ENCODE results near the gene UTP11. TPM values are rescaled to one million over a fixed set of nuclear protein-coding genes. Genes with fewer than 3 reads are reported as not detected.

Gene UTP11
- total and polyA plus RNA-seq, 2 of the 8 experiments (the other 6 are each of a cell fraction or from before 2014, with no cell fraction given) = 19.5 to 60.5 TPM

GRCh38 chr1:38031513-38031866 is 19.0 kb downstream of the UTP11 start:
- H2BK5ac ChIP-seq (ENCODE audit: low read depth, low read length) = no peak overlapping the region; the same call in 1 of the 2 replicates
- H4K91ac ChIP-seq (replicated peaks; ENCODE audit: insufficient read length, low read length) = no peak overlapping the region
- FAIRE-seq = no peak
- 0 out of 2 replicates have a peak overlapping the region, but pooled peaks have one; percentile 27 for H2BK12ac ChIP-seq (ENCODE audit: low read depth, low read length)
- H3K27ac ChIP-seq (ENCODE audit: low read depth, low read length) = no peak overlapping the region
- no peaks in the 10 kb centered on the region; the same call in 1 of the 2 replicates for H3K23me2 ChIP-seq (ENCODE audit: low read depth, low read length)
- H3K23ac ChIP-seq (ENCODE audit: insufficient read length) = no peak overlapping the region
- H4K20me1 ChIP-seq (replicated peaks in 1 of 2; ENCODE audit: control insufficient read depth in 1 of 2, insufficient read depth in 2 of 2, low read length in 2 of 2) = peaks cover 0 to 2% of the 10 kb centered on the region in 2 experiments
- H3K14ac ChIP-seq (ENCODE audit: insufficient read length) = no peak overlapping the region
- ChIA-PET POLR2A (ENCODE audit: partially characterized antibody) (interaction anchor here (6.3 kb wide), 1 partner anchor 9 kb away, joined by 59 read pairs; no protein-coding TSS in a partner anchor), CTCF (ENCODE audit: partially characterized antibody) (interaction anchor here (1.4 kb wide), 1 partner anchor 11 kb away, joined by 3 read pairs; no protein-coding TSS in a partner anchor)
- no peak overlapping the region for H3K9ac ChIP-seq (replicated peaks in 1 of 4; ENCODE audit: extremely low read depth in 1 of 4, low read depth in 3 of 4, low read length in 3 of 4)
- H3K4me2 ChIP-seq (ENCODE audit: insufficient read depth in 1 of 2, low read depth in 2 of 2, low read length in 2 of 2) = no peak overlapping the region
- TF ChIP-seq RNF2 (IDR thresholded peaks at IDR 0.05; ENCODE audit: borderline replicate concordance, low read depth, low read length, missing control alignments, poor library complexity, severe bottlenecking) (no peak), SP4 (IDR thresholded peaks at IDR 0.05; ENCODE audit: low read length) (no peak), RBBP5 (IDR thresholded peaks at IDR 0.05; ENCODE audit: borderline replicate concordance, low read depth, low read length) (no peak), KDM4A (IDR thresholded peaks at IDR 0.05; ENCODE audit: low read depth, low read length, severe bottlenecking) (no peak), YY1 (IDR thresholded peaks at IDR 0.05; ENCODE audit: low read depth, low read length) (no peak), CHD1 (IDR thresholded peaks at IDR 0.05; ENCODE audit: low read depth, low read length) (no peak), ASH2L (IDR thresholded peaks at IDR 0.05; ENCODE audit: low read length) (no peak), GTF2F1 (IDR thresholded peaks at IDR 0.05; ENCODE audit: borderline replicate concordance, low read depth, low read length) (no peak), SUZ12 (IDR thresholded peaks at IDR 0.05; ENCODE audit: low read length) (no peak), ZNF274 (IDR thresholded peaks at IDR 0.05; ENCODE audit: borderline replicate concordance, extremely low read depth, low read length) (no peak), TAF1 (IDR thresholded peaks at IDR 0.05; ENCODE audit: low read depth, low read length) (no peak), NRF1 (IDR thresholded peaks at IDR 0.05; ENCODE audit: low read depth, low read length) (no peak), CEBPB (IDR thresholded peaks at IDR 0.05; ENCODE audit: low read depth, low read length) (no peak)
- H4K5ac ChIP-seq (ENCODE audit: insufficient read length, low read depth, low read length) = no peak overlapping the region
- no peaks in the 10 kb centered on the region for H3K79me1 ChIP-seq (ENCODE audit: low read depth, low read length)
- no peak overlapping the region for H2BK20ac ChIP-seq (ENCODE audit: low read length)
- H3K9me3 ChIP-seq (ENCODE audit: insufficient read depth in 2 of 2, low read depth in 1 of 2, low read length in 1 of 2) = no peaks in the 10 kb centered on the region
- no peak for DNase-seq (ENCODE audit: low read depth in 1 of 2, low spot score in 2 of 2)
- no peak overlapping the region for H3K4ac ChIP-seq (replicated peaks; ENCODE audit: insufficient read length, low read depth, low read length)
- H2AFZ ChIP-seq (ENCODE audit: low read length) = no peak overlapping the region
- no peaks in the 10 kb centered on the region for H3K79me2 ChIP-seq (ENCODE audit: control insufficient read depth in 1 of 2, insufficient read depth in 2 of 2, low read length in 2 of 2)
- no peak overlapping the region for H3K18ac ChIP-seq (ENCODE audit: extremely low read depth, low read length)
- 87% methylated on average over 4 of the region's 4 CpGs; no CpG with 5 or more reads in 1 of the 2 experiments for WGBS, 2 experiments (ENCODE audit: extremely low coverage in 1 of 2, insufficient coverage in 1 of 2, insufficient read length in 1 of 2, insufficient replicate concordance in 2 of 2, low coverage in 1 of 2, low lambda C conversion rate in 2 of 2, missing lambda C conversion rate in 1 of 2)
- no peak overlapping the region for H2BK120ac ChIP-seq (replicated peaks; ENCODE audit: low read depth, low read length)
- no peaks in the 10 kb centered on the region for H3K27me3 ChIP-seq (replicated peaks in 1 of 4; ENCODE audit: control insufficient read depth in 3 of 4, extremely low read depth in 1 of 4, insufficient read depth in 3 of 4, low read length in 3 of 4)
- H2BK15ac ChIP-seq (ENCODE audit: low read length) = peak overlapping the region; percentile 67; the same call in 1 of the 2 replicates
- H3K4me3 ChIP-seq (ENCODE audit: extremely low read depth in 1 of 4, insufficient read depth in 2 of 4, low read depth in 3 of 4, low read length in 4 of 4) = no peak overlapping the region
- H2AK5ac ChIP-seq (ENCODE audit: low read depth, low read length) = 0 out of 2 replicates have a peak overlapping the region, but pooled peaks have one; percentile 46
- peaks cover 12 to 36% (median 25%) of the 10 kb centered on the region in 4 experiments for H3K4me1 ChIP-seq (replicated peaks in 1 of 4; ENCODE audit: control insufficient read depth in 3 of 4, insufficient read depth in 4 of 4, low read length in 3 of 4)
- no peaks in the 10 kb centered on the region for H3K36me3 ChIP-seq (ENCODE audit: control insufficient read depth in 2 of 4, insufficient read depth in 4 of 4, low read length in 3 of 4)
- no peak overlapping the region for H3K56ac ChIP-seq (replicated peaks; ENCODE audit: insufficient read length, low read depth, low read length)
- no peak overlapping the region for H4K8ac ChIP-seq (ENCODE audit: extremely low read depth, insufficient read depth, low read length)
